Cardiac muscle cell (in vitro differentiated cells and primary cell): ENCODE measurements around the gene GRIK5. TPM values are rescaled to one million over a fixed set of nuclear protein-coding genes. Genes with fewer than 3 reads are reported as not detected.

ENCODE experiments used
- DNase-seq, 2 donors: peaks; one replicate each; pipeline versions ENCODE4 v3.0.0 to v3.0.0-alpha.2; 2010 to 2017; ENCODE audit warnings: low read depth in 1 of 2, low spot score in 1 of 2
- H3K27ac ChIP-seq: fragments of 200-600 bp; sonication (generic); 2 replicates; pipeline ENCODE4 v1.5.1; 2016
- H3K27me3 ChIP-seq: fragments of 200-600 bp; sonication (generic); 2 replicates; pipeline ENCODE4 v1.6.0; 2016; ENCODE audit warnings: control low read depth
- H3K36me3 ChIP-seq: fragments of 200-600 bp; sonication (generic); 2 replicates; pipeline ENCODE4 v1.5.1; 2016; ENCODE audit warnings: control low read depth
- H3K4me1 ChIP-seq: fragments of 200-600 bp; sonication (generic); 2 replicates; pipeline ENCODE4 v1.8.1; 2017; ENCODE audit warnings: low read depth, mild to moderate bottlenecking, mixed run types
- H3K4me3 ChIP-seq: fragments of 200-600 bp; sonication (generic); 2 replicates; pipeline ENCODE4 v1.5.1; 2016; ENCODE audit warnings: mild to moderate bottlenecking
- H3K9me3 ChIP-seq: fragments of 200-600 bp; sonication (generic); 2 replicates; pipeline ENCODE4 v1.5.1; 2017; ENCODE audit warnings: low read depth, mild to moderate bottlenecking, control low read depth
- polyA plus RNA-seq: library from polyadenylated mRNA; unstranded; fragments of >200 nt; fragmentation: Nextera tagmentation; extraction: Ambion mirVana; gene quantifications from 2 replicates; pipeline ENCODE4 v1.2.1, GENCODE V29; 2016
- total RNA-seq: library from RNA; depleted of rRNA; stranded (reverse); fragments of >200 nt; gene quantifications from 2 replicates; pipeline ENCODE4 v1.2.3, GENCODE V29; 2016
- TF ChIP-seq, protein P1 (sequence below): IDR thresholded peaks from 2 replicates; pipeline ENCODE4 v1.5.1; 2012; ENCODE audit warnings: low read depth, mild to moderate bottlenecking, low read length

GRIK5 gene
- total and polyA plus RNA-seq, 2 experiments from 2014 or later, result 3.4 to 11.8 TPM

DNA sequence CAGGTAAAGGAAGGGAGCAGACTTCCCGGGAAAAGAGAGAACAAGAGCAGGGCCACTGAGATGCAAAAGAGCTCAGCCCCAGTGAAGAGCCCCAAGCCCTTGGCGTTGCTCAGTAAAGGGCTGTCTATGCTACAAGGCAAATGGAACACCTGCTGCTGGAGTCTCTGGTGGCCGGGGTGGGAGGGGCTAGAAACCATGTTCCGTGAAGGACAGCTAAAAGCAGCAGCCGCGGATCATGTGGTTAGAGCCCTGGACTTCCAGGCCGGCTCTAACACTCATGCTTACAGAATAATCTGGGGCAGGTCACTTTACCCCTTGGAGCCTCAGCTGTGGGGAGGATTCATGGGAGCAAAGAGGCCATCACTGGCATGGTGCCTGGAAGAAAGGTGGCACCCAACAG is 44.4 kb upstream of the GRIK5 start:
- DNase-seq, result no peak
- no peaks in the 10 kb centered on the region for H3K27me3 ChIP-seq
- TF ChIP-seq, protein P1, sequence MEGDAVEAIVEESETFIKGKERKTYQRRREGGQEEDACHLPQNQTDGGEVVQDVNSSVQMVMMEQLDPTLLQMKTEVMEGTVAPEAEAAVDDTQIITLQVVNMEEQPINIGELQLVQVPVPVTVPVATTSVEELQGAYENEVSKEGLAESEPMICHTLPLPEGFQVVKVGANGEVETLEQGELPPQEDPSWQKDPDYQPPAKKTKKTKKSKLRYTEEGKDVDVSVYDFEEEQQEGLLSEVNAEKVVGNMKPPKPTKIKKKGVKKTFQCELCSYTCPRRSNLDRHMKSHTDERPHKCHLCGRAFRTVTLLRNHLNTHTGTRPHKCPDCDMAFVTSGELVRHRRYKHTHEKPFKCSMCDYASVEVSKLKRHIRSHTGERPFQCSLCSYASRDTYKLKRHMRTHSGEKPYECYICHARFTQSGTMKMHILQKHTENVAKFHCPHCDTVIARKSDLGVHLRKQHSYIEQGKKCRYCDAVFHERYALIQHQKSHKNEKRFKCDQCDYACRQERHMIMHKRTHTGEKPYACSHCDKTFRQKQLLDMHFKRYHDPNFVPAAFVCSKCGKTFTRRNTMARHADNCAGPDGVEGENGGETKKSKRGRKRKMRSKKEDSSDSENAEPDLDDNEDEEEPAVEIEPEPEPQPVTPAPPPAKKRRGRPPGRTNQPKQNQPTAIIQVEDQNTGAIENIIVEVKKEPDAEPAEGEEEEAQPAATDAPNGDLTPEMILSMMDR, result no peak
- H3K27ac ChIP-seq, result no peak overlapping the region
- H3K9me3 ChIP-seq, result no peaks in the 10 kb centered on the region
- H3K4me3 ChIP-seq, result no peak overlapping the region
- H3K36me3 ChIP-seq, result no peaks in the 10 kb centered on the region
- no peaks in the 10 kb centered on the region for H3K4me1 ChIP-seq

DNA sequence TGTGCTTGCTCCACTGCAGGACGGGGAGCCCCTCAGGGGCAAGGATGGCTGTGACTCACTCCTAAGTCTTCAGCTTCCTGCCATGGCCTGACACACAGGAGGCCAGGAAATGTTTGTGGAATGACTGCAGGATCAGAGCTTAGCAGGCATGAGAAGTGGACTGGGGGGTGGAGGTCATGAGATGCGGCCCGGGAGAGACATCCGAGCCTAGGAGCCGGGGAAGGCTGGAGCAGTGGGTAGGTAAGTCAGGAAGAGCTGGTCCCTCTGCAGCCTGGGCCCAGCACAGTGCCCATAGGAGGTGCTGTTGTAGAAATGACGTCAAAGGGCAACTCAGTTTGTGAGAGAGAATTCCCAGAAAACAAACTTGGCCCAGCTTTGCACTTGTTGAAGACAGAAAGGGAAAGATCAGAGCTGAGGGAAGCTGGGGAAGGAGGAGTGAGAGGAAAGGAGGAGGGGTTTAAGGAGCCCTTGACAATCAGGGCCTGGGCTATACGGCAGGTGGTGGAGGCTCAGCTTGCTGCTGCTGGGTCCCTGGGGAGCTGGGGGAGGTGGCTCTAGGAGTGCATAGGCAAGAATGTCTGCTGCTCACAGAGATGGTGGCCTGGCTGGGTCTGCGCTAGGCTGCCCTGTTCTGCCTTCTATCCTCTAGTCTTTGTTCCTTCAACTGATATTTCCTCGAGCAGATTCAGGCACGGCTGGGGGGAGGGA is 43.8 kb upstream of the GRIK5 start:
- TF ChIP-seq, protein P1, result peak; percentile 39
- Histone ChIP-seq H3K4me1 (no peaks in the 10 kb centered on the region), H3K36me3 (no peaks in the 10 kb centered on the region), H3K27ac (no peak overlapping the region), H3K9me3 (no peaks in the 10 kb centered on the region), H3K4me3 (no peak overlapping the region), H3K27me3 (no peaks in the 10 kb centered on the region)
- DNase-seq, result peak in 1 of 2 donors; percentile 92

DNA sequence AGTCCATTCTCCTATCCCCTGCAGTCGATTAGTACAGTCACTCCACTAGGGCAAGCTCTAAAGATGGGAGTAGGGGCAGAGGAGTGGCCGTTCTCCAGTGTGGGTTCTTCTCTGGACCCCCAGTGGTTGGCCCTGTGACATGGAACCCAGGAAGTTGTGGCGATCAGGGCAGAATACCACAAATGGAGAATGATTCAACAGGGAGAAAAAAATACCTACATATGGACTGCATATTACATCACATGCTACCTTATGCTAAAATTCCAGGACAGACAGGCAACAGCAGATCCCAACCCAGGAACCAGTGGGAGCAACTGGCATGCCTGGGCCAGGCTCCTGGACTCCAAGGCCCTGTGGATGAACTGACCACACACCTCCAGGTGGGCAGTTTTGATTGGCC is 41.8 kb upstream of the GRIK5 start:
- Histone ChIP-seq H3K4me3 (no peak overlapping the region), H3K36me3 (no peaks in the 10 kb centered on the region), H3K27ac (no peak overlapping the region), H3K27me3 (no peaks in the 10 kb centered on the region), H3K9me3 (no peaks in the 10 kb centered on the region), H3K4me1 (no peaks in the 10 kb centered on the region)
- no peak for DNase-seq
- TF ChIP-seq, protein P1, result no peak

DNA sequence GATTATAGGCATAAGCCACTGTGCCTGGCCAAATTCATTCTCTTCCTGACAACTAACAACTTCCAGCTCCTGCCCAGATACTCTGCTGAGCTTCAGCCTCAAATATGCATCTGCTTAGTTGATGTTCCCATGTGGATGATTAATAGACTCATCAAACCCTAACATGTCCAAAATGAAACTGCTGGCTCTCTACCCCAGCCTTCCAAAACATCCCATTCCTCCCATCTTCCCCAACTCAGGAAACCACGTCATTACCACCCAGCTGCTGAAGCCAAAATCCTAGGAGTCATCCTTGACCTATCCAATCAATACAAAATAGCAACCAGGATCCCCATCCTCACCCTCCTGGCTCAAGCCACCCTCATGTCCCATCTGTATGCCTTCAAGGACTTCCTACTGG is 41.4 kb upstream of the GRIK5 start:
- Histone ChIP-seq H3K9me3 (no peaks in the 10 kb centered on the region), H3K27me3 (peaks cover 2% of the 10 kb centered on the region), H3K27ac (no peak overlapping the region), H3K4me3 (no peak overlapping the region), H3K36me3 (no peaks in the 10 kb centered on the region), H3K4me1 (no peaks in the 10 kb centered on the region)
- TF ChIP-seq, protein P1, result no peak
- peak in 1 of 2 donors; percentile 52 for DNase-seq

DNA sequence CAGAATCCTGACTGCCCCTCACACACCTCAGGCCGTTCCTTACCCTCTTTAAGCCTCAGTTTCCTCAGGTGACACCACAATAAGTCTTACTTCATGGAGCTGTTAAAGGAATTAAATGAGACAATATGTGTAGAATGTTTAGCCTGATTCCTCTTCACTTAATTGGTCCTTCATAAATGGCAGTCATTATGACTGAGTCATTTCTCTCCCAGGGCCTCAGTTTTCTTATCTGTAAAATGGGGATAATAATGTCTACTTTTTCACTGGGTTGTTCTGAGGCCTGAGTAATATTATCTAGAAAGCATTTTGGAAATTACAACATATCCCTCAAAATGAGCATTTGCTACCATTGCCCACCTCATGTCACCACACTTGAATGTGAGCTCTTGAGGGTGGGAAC is 40.7 kb upstream of the GRIK5 start:
- Histone ChIP-seq H3K4me3 (no peak overlapping the region), H3K9me3 (no peaks in the 10 kb centered on the region), H3K27ac (no peak overlapping the region), H3K36me3 (no peaks in the 10 kb centered on the region), H3K4me1 (no peaks in the 10 kb centered on the region), H3K27me3 (peaks cover 7% of the 10 kb centered on the region)
- DNase-seq, result no peak
- TF ChIP-seq, protein P1, result no peak

DNA sequence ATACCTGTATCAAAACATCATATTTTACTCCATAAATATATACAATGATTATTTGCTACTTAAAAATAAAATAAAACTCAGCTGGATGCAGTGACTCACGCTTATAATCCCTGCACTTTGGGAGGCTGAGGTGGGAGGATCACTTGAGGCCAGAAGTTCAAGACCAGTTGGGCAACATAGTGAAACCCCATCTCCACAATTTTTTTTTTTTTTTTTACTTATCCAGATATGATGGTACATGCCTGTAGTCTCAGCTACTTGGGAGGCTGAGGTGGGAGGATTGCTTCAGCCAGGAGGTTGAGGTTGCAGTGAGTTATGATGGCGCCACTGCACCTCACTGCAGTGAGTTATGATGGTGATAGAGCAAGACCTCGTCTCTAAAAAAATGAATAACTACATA is 39.9 kb upstream of the GRIK5 start:
- H3K36me3 ChIP-seq, result no peaks in the 10 kb centered on the region
- TF ChIP-seq, protein P1, result no peak
- peaks cover 14% of the 10 kb centered on the region for H3K27me3 ChIP-seq
- DNase-seq, result no peak
- H3K4me1 ChIP-seq, result no peaks in the 10 kb centered on the region
- no peak overlapping the region for H3K4me3 ChIP-seq
- H3K9me3 ChIP-seq, result no peaks in the 10 kb centered on the region
- no peak overlapping the region for H3K27ac ChIP-seq
